ENCODE data around the gene ZIC4.

Gene ZIC4

DNA sequence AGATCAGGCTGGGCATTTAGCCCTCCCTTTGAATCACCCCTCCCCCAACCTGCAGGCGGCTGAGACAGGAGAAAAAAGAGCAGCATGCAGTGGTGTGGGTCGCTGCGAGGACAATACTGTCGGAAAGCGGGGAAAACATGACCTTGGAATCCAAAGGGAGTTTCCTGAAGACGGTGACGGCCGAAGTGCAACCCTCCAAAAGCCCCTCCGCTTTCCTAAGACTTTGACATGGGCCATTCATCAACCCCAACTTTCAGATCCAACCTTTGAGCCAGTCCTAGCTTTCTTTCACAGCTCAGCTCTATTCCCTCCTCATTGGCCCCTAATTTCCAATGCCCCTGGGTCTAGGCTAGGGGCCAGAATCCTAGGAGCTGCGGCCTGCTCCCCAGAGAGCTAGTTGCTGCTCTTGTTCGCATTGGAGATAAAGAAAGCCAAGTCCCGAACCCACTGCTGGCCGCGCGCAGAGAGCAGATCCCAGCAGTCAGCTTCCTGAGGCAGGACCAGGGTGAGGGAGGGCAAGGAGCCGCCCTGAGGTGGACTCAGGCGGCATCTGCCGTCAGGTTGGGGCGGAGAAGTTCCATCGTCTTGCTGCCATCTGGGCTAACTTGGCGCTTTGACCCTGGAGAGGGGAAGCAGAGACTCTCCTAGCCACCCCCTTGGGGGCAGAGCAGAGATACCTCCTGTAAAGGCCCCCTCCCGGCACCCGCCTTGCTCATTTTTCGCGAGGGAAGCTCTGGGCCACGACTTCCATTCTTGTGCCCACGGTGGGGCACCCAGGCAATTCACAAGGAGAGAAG lies 914 bp downstream of the ZIC4 start:
- intact Hi-C loops (cut with DNase I; ENCODE audit: low total_unique reads): no loop called here

GRCh38 chr3:147404800-147405230 lies 1.5 kb downstream of the ZIC4 start:
- TF ChIP-seq CTCF (IDR thresholded peaks at IDR 0.05): no peak
- no peak overlapping the region for H3K4me3 ChIP-seq
- H3K27ac ChIP-seq: no peak overlapping the region
- H3K27me3 ChIP-seq: peaks cover 4 to 98% of the 10 kb centered on the region in 2 donors
- no peaks in the 10 kb centered on the region for H3K9me3 ChIP-seq
- intact Hi-C loops (cut with DNase I; ENCODE audit: low total_unique reads): no loop called here
- H3K4me1 ChIP-seq: peaks cover 0 to 28% (median 7%) of the 10 kb centered on the region in 4 donors
- no peak for DNase-seq
- H3K36me3 ChIP-seq: no peaks in the 10 kb centered on the region

More for the DNA sequence above, 914 bp downstream of the ZIC4 start:
- no peaks in the 10 kb centered on the region for H3K36me3 ChIP-seq
- peaks cover 10 to 98% of the 10 kb centered on the region in 2 donors for H3K27me3 ChIP-seq
- TF ChIP-seq CTCF (IDR thresholded peaks at IDR 0.05): no peak
- H3K4me1 ChIP-seq: peaks cover 0 to 34% (median 13%) of the 10 kb centered on the region in 4 donors
- H3K4me3 ChIP-seq: no peak overlapping the region
- no peak for DNase-seq
- H3K9me3 ChIP-seq: no peaks in the 10 kb centered on the region
- no peak overlapping the region for H3K27ac ChIP-seq

- Histone ChIP-seq H3K4me1 (peaks cover 0 to 22% (median 1%) of the 10 kb centered on the region in 4 donors), H3K36me3 (no peaks in the 10 kb centered on the region), H3K27me3 (peaks cover 3 to 95% of the 10 kb centered on the region in 2 donors), H3K9me3 (no peaks in the 10 kb centered on the region), H3K4me3 (no peak overlapping the region), H3K27ac (no peak overlapping the region)
- intact Hi-C loops (cut with DNase I; ENCODE audit: low total_unique reads): no loop called here
- DNase-seq: no peak
- no peak for TF ChIP-seq CTCF (IDR thresholded peaks at IDR 0.05)
Observed at GRCh38 chr3:147404000-147404799, 2.1 kb downstream of the ZIC4 start.

DNA sequence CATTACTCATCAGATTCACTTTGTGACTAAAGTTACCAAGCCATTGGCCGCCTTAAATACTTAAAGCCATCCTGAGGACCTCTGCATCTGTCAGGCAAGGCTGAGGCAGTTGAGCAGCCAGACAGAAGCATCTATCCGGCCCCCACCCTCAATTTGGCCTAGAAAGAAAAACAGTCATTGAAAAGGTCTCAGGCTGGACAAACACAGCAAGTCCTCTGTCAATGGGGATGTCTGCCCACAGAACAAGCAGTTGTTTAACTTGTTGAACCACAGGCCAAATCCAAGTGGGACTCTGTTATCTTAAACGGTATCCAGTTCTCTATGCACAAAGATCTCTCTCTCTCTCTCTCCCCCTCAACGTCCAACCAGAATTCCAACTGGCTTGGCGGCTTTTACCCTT lies 2.8 kb downstream of the ZIC4 start:
- Histone ChIP-seq H3K4me1 (peaks cover 0 to 15% (median 0%) of the 10 kb centered on the region in 4 donors), H3K27me3 (peaks cover 3 to 93% of the 10 kb centered on the region in 2 donors), H3K4me3 (no peak overlapping the region), H3K27ac (no peak overlapping the region), H3K36me3 (no peaks in the 10 kb centered on the region), H3K9me3 (no peaks in the 10 kb centered on the region)
- intact Hi-C loops (cut with DNase I; ENCODE audit: low total_unique reads): no loop called here
- no peak for DNase-seq
- TF ChIP-seq CTCF (IDR thresholded peaks at IDR 0.05): no peak

DNA sequence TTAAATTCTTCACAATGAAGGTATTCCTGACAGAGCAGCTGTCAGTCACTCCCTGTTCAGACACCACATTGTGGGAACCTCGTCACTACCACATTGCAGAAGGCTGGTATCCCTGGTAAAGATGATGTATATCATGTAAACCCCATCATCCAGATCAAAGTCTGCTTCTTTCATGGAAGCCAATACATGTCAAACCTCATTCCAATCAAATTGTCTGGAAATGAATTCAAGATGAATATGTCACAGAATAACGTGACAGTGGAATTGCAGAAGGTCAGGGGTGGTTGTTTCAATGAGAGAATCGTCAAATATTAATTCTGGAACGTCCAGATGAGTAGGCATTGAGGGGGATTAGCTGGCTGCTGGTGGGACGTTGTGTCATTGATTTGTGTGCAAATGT lies 4.2 kb downstream of the ZIC4 start:
- Histone ChIP-seq H3K4me1 (peaks cover 0 to 11% (median 4%) of the 10 kb centered on the region in 4 donors), H3K27me3 (peaks cover 1 to 93% of the 10 kb centered on the region in 2 donors), H3K4me3 (no peak overlapping the region), H3K36me3 (no peaks in the 10 kb centered on the region), H3K27ac (no peak overlapping the region), H3K9me3 (no peaks in the 10 kb centered on the region)
- TF ChIP-seq CTCF (IDR thresholded peaks at IDR 0.05): no peak
- intact Hi-C loops (cut with DNase I; ENCODE audit: low total_unique reads): no loop called here
- no peak for DNase-seq
